Cortex of kidney (tissue), 1 donor: Measurements from ENCODE around the gene SDF2.
"Not testable (repeated sequence)": the region's sequence is repeated elsewhere in the genome, so short reads cannot be mapped to it uniquely, and the experiment has no call there.

Experiments used
- DNase-seq: peaks from one replicate; lab custom pipeline; 2025; lab: John Stamatoyannopoulos, UW

SDF2 gene

DNA sequence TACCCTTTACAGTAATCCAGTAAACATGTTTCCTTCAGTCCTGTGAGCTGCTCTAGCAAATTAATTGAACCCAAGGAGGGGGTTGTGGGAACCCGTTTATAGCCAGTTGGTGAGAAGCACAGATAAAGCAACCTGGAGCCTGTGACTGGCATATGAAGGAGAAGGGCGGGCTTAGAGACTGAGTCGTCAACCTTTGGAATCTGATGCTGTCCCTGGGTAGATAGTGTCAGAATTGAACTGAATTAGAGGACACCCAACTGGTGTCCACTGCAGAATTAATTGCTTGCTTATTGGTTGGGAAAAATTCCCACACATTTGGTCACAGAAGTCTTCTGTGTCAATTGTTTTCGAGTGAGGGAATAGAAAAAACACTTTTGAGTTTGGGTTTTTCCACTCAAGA is 34.9 kb downstream of the SDF2 start:
- no peak for DNase-seq

DNA sequence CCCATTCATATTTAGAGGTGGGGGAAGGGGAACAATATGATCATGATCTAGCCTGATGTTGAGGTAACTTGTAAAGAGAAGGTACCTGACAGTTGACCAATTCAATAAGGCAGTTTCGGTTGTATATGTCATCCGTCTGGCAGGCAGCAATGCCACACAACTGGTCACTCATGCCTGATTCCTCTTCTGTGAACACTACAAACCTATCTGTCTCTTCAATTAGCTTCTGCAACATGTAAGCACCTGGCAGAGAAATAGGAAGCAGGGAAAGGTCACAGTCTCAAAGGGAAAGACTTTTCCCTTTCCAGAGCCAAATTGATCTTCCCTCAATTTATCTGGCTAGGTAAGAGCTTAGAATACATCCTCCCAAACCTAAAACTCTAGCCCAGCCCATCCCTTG is 37.6 kb downstream of the SDF2 start:
- no peak for DNase-seq

DNA sequence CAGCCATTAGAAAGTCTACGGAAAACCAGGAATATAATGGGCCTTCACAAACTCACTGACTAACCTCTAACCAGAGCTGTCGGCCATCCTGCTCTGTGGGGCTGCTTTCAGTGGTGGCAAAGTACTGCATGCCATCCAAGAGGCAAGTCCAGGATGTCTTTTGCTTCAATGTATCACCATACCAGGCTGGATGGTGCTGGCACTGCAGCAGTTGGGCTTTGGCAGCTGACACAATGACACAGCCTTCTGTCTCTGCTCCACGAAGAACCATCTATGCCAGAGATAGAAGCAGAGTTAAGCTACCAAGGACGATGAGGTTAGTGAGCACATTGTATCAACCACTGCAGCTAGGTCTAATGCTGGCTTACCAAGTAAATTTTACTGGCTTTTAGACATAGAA is 38.0 kb downstream of the SDF2 start:
- no peak for DNase-seq

DNA sequence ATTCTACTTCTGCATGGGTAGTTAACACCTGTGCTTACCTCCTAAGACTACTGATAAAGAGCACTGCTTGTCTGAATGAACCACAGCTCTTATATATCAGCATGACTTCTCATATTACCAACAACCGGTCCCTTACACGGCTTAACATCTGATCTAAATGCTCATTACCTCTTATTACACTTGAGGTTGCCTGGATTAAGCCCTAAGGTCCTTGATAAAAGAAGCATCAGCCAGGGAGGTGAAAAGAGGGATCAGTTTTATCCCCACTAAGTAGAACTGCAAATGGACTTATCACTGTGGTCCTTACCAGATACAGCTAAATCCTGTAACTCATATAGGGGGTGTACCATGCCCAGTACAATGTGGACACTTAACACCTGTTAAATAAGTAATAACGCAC is 39.5 kb downstream of the SDF2 start:
- no peak for DNase-seq

DNA sequence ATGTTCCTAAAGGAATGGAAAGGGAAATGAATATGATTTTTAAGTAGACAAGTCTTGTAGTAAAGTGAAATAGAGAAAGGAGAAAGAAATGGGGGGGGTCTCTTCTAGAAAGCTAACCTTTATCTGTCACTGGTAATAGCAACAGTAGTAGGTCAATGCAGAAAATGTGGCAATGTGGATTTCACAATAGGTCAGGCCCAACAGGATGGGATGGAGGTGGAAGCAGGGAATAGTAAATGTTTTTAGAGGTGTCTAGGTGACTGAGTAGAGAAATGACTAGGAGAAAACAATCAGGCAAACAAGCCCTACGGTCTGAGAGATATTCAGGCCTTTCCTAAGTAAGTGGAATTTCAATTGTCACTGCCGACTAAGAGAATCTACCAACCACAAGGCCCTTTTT is 41.7 kb downstream of the SDF2 start:
- no peak for DNase-seq

DNA sequence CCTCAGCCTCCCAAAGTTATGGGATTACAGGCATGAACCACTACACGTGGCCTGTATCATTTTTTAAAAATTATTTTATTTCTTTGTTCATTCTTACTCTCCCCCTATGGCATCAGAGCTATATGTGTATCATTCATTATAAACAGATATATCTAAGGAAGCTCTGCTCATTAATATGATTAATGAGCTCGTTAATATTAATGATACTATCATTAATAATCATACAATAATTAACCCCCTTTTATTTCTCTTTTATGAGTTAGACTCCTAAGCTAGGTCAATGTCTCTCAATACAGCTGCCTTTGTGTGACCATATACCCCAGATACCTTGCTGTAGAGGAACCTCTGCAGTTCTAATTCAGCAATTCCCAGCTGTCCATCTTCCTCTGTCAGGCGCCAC is 43.2 kb downstream of the SDF2 start:
- DNase-seq: no peak

DNA sequence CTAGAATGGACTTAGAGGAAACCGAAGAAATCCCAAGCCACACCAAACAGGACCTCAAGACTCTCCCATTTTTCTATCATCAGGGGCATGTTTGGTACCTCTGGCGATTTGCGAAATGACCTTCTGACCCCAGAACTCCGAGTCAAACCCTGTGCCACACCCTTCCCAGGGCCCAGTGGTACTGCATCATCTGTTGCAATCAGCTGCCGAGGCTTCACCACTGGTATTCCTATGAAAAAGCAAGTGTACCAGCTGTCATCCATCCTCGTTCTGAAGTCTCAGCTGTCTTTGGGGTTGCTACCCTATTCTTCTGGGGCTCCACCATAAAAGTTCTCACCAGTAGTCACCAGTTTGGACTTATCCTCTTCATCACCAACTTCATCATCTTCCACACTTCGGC is 45.4 kb downstream of the SDF2 start:
- no peak for DNase-seq

DNA sequence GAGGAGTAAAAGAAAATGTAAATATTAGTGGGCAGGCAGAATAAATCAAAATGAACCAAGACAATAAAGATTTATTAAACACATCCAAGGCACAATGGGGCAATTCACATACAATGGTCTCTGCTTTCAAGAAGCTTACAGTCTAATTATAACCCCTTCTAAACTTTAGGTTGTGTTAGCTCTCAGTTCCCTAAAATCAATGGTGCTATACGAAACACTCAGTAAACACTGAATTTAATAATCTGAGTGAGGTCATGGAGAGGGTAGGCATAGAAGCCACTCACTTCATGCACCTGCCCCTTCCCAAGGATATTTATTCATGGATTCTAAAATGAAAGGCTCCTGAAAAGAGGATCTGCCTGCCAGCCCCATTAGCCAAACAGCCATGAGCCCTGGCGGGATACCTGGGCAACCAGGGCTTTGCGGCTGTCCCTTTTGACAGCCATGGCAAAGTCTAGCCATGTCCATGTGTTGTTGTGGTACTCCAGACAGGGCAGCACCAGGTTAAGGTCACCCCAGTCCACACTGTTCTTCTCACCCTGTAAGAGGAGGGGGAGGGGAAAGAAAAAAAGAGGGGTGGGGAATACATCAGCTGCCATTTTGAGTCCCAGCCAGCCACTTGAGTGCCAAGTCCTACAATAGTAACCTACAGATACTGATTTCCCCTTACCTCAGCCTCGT is 46.3 kb downstream of the SDF2 start:
- no peak for DNase-seq

DNA sequence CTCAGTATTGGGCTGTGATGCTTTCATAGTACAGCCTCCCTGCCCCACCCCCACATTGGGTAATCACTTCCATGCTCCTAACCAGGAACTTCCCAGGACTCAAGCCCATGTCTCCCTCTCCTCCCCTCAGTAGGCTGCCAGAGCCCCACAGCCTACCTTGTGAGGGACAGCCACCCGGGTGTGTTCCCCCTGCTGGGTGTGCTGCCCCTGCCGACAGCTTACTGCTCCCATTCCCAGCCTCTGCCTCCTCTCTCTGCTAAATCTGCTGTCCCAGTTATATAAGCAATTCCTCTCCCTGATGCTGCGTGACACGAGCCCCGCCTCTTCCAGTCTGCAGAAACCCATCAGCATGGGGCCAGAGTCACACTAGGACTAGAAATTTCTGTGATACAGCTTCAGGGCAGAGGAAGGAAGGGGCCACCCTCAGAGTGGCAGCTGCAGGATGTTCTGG is 47.8 kb downstream of the SDF2 start, which contains the start of gene RSKR:
TSS of gene RSKR (minus strand) at position 255 of the 451 bp plus-strand sequence. CDS start at position 231, 24 bp downstream.
- DNase-seq: no peak

DNA sequence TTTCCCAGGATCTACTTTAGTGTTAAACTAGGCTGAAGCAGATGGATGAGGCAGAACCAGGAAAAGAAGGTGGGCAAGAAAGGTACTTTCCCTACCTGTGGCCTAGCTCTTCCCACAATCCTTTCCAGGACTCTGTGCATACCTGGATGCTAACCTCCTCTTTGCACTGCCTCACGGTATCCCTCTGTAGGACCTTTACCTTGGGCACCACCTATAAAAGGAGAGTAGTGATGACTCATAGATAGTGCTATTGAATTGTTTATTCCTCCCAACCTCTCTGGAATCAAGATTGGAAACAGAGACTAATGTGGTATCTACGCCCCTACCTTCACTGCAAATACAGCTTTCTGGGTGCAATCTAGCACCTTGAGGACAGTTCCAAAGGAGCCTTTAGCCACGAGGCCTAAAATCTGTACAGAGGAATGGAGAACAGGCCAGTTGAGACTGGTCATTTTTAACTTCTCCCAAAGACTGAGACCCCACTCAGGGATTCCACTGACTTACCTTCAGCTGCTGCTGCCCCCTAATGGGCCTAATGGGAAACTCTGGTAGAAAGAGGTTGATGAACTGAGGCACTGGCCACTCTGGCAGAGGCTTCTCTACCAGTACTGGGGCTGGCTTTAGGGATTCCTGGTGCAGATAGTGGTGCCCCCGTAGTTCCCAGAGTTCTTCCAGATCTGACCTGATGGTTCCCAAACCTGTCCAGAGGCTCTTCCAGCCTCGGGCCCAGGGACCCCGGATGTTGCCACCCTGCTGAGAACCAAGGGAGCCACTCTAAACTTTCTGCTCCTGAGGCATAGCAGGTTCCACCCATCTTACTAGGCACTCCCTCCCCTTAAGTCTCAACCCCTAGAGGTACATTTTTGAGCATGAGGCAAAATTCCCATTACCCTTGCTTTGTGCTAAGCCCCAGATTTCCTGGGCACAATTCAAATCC is 48.5 kb downstream of the SDF2 start:
- DNase-seq: no peak

DNA sequence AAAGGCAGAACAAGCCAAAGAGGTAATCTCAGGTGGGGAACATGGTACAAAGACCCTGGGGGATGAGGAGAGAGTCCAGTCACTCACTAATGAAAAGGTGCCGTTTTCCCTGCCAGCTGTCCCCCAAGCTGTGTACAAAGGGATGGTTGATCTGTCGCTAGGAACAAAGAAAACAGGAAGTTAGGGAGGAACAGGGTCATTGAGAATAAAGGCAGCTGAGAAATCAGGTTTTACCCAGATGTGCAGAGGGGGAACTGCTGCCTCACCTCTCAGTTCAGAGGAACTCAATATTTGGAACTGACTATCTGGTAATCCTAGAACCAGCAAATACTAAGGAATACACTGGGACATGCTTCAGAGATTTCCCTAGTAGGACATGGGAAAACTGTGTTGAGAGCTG is 49.2 kb downstream of the SDF2 start:
- DNase-seq: no peak

DNA sequence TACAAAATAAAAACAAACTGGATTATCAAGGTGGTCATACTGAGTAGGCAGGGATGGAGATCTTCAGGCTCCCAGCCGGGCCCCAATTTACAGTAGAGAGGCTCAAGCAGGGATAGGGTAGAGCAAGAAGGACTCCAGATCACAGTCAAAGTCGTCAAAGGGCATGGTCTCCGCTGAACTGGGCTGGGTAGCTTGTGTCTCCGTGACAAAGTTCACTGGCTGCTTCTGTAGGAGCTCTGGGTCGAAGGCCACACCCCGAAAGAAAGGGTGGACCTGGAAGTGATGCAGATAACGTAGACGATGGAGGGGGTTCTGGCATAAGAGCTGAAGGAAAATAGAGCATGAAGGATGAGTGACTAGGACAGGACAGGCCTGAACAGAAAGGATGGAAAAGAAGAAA is 51.3 kb downstream of the SDF2 start:
- no peak for DNase-seq

DNA sequence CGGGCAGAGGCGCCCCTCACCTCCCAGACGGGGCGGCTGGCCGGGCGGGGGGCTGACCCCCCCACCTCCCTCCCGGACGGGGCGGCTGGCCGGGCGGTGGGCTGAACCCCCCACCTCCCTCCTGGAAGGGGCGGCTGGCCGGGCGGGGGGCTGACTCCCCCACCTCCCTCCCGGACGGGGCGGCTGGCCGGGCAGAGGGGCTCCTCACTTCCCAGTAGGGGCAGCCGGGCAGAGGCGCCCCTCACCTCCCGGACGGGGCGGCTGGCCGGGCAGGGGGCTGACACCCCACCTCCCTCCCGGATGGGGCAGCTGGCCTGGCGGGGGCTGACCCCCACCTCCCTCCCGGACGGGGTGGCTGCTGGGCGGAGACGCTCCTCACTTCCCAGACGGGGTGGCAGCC is 57.7 kb downstream of the SDF2 start:
- DNase-seq: not testable (repeated sequence)

DNA sequence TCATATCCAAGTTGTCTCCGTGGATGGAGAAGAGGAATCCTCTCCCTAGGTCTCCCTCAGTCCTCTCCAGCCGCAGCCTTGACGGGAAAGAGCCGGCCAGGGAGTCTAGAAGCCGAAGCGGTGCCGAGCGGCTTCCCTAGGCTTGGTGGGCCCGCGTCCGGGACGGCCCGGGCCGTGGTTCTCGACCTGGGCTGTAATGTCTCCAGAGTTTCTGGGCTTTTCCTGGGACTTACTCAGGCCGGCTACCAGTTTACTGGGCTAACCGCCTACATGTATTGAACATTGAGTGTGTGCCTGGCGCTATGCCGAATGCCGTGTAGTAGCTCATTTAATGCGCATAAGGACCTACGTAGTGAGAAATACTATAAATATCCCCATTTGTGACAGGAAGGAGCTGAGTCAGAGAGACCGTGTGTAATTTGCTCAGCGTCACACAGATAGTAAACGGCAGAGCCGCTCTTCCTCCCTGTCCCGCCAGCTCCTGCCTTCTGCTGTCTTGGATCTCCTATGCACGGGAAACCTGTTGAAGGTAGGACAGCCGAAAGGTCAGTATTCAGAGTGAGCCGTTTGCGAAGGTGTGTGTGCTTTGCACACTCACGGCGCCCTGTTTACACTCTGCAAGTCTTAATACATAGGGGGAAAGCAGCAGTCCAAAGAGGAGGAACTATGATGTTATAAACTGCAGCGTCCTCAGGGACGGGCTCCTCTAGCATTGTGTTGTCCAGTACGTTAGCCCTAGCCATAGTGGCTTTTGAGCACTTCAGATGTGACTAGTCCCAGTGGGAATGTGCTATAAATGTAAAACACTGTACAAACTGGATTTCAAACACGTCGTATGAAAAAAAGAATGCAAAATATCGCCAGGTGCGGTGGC is 62.2 kb downstream of the SDF2 start:
- no peak for DNase-seq

DNA sequence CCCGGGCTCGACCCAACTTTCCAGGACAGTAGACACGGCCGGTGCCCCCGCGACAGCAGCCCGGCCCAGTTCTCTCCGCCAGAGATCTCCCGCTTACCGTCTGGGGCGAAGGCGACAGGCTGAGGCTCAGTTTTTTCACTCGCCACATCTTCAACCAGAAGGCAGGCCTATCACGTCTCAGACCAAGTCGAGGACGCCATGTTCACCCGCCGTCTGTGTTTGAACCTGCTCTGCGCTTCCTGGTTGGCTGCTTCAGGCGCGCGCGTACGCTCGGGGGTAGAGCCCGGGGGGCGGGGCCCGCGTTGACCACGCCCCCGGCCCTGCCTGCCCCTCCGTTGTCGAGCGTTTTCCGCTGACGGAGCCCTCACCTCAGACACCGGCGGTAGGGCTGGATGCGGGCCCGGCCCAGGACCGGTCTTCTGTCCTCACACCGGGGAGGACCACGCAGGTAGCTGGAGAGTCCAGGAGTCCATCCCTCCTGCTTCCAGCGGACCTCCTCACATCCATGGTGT is 62.9 kb downstream of the SDF2 start, which contains the start of gene SPAG5:
TSS of gene SPAG5 (minus strand) at position 227 of the 512 bp plus-strand sequence. CDS start at position 148, 79 bp downstream.
- DNase-seq: peak; percentile 42

DNA sequence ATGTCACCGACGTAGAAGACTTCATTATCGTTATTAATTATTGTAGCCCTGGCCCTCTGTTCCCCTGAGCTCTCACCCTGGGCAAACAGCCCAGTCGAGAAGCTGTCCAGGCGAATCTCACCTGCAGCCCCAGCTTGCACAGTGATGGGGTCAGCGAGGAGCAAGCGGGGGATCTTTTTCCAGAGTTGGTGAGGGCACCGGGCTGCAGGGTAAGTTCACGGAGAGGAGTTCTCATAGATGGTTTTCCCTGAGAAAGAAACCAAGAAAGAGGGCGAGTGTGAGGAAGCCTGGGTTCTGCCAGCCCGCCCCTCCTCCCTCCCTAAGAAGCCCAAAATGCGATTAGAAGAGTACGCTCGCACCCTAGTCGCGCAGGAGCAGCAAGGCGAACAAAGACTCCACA is 63.3 kb downstream of the SDF2 start:
- DNase-seq: no peak
